Measurements from ENCODE around the gene PCBP3.
"Not testable (repeated sequence)": the region's sequence is repeated elsewhere in the genome, so short reads cannot be mapped to it uniquely, and the experiment has no call there.

The PCBP3 gene

GRCh38 chr21:45636459-45636858, 7.1 kb upstream of the PCBP3 start:
- no peak for DNase-seq

GRCh38 chr21:45636951-45637646, 6.4 kb upstream of the PCBP3 start:
- no peak for DNase-seq

GRCh38 chr21:45637883-45638282, 5.6 kb upstream of the PCBP3 start:
- no peak for DNase-seq

- DNase-seq = no peak
Observed at GRCh38 chr21:45638707-45639106, 4.8 kb upstream of the PCBP3 start.

GRCh38 chr21:45639206-45640000, 4.1 kb upstream of the PCBP3 start:
- no peak for DNase-seq

- DNase-seq = no peak
Observed at GRCh38 chr21:45640001-45640887, 3.3 kb upstream of the PCBP3 start.

- peak; percentile 81 for DNase-seq
Observed at GRCh38 chr21:45640888-45641479, 2.5 kb upstream of the PCBP3 start.

- DNase-seq = no peak
Observed at GRCh38 chr21:45641480-45642035, 2.0 kb upstream of the PCBP3 start.

GRCh38 chr21:45642122-45642813, 1.3 kb upstream of the PCBP3 start:
- no peak for DNase-seq

- no peak for DNase-seq
Observed at GRCh38 chr21:45644041-45644906, 749 bp downstream of the PCBP3 start.

- no peak for DNase-seq
Observed at GRCh38 chr21:45651921-45652320, 8.4 kb downstream of the PCBP3 start.

- no peak for DNase-seq
Observed at GRCh38 chr21:45655124-45655523, 11.6 kb downstream of the PCBP3 start.

GRCh38 chr21:45656114-45656513, 12.6 kb downstream of the PCBP3 start:
- DNase-seq = not testable (repeated sequence)

GRCh38 chr21:45661913-45662622, 18.5 kb downstream of the PCBP3 start:
- DNase-seq = not testable (repeated sequence)

GRCh38 chr21:45662623-45663245, 19.2 kb downstream of the PCBP3 start:
- DNase-seq = not testable (repeated sequence)

GRCh38 chr21:45669382-45669781, 25.9 kb downstream of the PCBP3 start:
- no peak for DNase-seq

GRCh38 chr21:45670731-45671130, 27.2 kb downstream of the PCBP3 start:
- no peak for DNase-seq

GRCh38 chr21:45678790-45679189, 35.3 kb downstream of the PCBP3 start:
- DNase-seq = not testable (repeated sequence)

- no peak for DNase-seq
Observed at GRCh38 chr21:45680215-45680614, 36.7 kb downstream of the PCBP3 start.

GRCh38 chr21:45695086-45695485, 51.6 kb downstream of the PCBP3 start:
- no peak for DNase-seq
